Stimulated activated CD8-positive, alpha-beta memory T cell treated with anti-CD3 and anti-CD28 coated beads, Interleukin-2, amount 100 ng/mL, for 1 hour (primary cell): Measurements from ENCODE around the gene CST6.
"Not testable (repeated sequence)": the region's sequence is repeated elsewhere in the genome, so short reads cannot be mapped to it uniquely, and the experiment has no call there.

ENCODE experiments used
- DNase-seq, 2 donors: peaks; one replicate each; pipeline ENCODE4 v3.0.0-alpha.2; 2020; ENCODE audit warnings: low read depth in 2 of 2

CST6 gene

DNA sequence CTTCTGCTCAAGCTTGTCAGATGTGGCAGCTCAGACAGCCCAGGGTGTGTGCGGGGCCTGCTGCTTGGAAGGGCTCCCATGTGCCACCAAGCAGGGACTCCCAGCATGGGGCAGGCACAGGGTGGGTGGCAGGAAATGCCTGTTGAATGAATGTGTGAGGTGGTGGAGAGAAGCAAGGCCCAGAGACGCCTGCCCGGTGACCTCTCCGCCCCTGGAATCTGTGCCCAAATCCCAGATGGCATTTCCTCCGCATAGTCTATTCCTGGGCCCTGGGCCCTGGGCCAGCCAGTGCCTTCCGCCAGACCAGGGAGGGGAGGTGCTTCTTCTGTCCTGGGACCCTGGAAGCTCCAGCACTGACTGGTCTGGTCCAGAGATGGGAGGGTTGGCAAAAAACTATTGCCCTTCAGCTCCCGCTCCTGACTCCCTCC lies 3.7 kb downstream of the CST6 start:
- DNase-seq = no peak

DNA sequence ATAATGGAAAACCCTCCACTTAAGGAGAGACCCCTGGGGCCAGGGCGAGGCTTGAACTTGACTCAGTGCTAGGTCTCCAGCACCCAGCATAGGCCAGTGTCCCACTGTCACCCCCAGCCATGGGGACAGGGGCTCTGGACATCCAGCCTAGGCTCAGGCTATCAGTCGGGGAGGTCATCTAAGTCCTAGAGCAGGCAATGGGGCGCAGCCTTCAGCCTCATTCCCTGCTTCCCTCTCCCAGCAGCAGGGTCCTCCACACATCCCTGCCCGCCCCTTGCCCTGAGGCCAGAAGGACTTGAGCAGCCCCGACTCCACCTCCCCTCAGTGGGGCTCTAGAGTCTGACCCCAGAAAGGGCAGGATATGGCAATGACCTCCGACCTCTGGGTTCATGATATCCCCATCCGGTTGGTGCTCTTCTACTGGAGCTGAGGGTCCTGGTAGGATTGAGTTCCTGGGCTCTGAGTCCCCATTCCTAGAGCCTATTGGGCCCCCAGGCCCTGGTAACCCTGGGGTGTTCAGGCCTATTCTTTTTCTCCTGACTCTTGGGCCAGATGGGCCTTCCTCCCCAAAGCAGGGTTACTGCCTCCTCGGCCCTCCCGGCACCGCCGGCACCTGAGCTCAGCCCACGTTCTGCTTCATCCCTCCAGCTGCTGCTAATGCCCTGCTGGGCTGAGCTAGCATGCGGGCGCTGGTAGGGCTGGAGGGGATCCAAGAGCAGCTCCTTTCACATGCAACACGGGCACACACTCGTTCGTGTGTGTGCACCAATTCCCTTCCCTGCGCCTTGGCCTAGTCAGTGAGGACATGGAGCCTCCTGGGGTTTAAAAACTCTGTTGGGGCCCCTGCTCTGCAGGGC lies 4.4 kb downstream of the CST6 start:
- no peak for DNase-seq

DNA sequence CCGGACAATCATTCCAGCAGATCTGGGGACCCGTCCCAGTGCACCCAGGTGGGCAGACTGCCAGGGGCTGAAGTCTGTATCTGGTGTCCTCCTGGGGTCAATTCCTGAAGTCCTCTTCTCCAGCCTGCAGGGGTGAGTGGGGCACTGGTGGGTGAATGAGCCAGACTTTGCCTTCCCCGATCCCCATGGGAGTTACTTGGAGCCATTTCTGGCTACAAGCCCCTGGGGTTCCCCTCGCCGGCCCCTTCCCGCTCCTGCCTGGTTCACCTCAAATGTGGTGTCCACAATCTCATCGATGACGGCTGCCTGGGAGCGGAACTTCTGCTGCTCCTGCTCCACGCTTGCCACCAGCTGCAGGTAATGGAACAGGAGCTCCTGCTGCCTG lies 5.0 kb downstream of the CST6 start:
- no peak for DNase-seq

DNA sequence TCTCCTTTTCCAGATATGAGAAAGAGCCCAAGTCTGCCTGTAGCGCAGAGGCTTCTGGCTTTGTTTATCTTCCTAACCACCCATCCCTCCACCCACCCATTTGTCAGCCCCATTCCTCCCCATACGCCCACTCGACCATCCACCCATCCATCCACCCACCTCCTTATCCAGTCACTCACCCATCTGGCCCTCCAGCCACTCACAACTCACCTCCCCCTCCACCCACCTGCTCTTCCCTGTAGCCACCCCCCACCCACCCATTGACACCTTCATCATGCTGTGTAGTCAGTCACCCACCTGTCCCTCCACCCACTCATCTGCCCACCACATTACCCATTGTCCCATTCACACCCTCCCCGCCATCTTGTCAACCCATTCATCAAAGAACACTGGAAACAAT lies 5.5 kb downstream of the CST6 start:
- DNase-seq = no peak

DNA sequence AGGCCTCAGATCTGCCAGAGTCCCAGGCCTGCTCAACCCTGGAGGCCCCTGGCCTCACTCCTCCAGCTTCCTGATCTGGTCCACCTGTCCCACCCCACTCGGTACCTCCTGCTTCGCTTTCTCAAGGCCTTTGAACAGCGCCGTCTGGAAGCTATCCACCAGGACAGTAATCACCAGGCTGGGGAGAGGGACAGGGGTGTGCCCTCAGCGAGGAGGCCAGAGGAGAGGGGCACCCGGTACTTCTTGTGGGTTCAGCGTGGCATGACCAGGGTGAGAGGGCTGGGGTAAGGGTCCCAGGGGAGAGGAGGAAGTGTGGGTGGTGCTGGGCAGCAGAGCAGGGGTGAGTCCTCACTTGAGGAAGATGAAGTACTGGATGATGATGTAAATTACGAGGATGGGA lies 8.4 kb downstream of the CST6 start:
- no peak for DNase-seq

DNA sequence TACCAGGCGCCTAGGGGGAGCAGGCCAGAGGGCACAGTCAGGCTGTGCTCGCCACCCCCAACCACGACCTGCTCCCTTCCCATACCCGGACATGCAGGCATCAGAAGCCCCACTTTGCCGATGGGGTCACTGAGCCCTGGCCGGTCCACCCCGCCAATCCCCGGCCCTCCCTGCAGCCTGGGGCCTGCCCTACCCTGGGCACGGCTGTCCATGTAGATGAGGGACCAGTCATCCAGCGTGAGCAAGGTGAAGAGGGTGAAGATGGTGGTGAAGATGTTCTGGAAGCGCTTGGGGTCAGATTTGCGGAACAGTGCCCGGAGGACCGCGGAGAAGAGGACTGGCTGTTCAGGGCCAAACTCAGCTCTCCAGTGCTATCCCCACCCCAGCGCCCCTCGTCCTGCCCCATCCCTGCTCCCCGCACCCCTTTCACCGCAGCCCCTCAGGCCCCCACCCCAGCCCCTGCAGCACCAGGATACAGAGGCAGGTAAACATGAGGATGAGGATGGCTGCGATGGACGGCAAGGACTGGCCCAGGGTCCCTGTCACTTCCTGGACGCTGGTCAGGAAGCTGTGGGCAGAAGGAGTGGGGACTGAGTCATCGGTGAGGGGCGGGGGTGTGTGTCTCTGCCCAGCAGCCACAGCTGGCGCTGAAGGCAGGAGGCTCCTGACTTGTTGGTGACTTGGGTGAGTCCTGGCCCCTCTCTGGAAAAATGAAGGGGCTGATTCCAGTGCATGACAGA lies 9.0 kb downstream of the CST6 start:
- DNase-seq = peak in 1 of 2 donors; percentile 8

DNA sequence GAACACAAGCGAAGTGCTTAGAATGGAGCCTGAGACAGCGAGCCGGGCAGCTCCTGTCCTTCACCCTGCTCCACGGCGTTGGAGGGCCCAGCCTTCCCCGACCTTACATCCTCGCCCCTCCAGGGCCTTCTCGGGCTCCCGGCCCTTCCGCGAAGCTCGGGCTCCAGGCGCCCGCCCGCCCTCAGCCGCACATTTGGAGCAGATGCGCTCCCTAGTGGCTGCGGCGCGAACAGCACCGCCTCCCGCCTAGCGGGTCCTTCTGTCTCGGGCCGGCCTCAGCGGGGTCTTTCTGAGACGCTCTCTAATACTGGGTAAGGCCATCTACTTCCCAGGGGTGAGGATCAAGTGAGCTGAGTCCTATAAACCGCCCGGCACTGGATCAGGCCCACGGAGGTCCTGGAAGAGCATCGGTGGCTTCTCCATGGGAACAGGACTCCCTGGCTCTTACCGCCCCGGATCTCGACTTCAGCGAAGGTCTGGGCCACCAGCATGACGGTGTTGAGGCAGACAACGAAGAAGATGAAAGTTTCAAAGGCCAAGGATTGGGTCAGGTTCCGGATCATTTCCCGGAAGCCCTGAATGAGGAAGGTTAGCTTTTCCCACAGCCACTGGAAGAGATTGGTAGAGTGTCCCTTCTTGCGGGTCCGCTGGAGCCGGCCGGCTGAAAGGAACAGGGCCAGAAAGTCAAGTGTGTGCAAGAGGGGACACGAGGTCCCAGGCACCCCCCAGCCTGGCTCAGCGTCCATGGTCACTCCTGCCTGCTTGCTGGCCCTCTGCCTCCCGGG lies 10.8 kb downstream of the CST6 start:
- DNase-seq = peak; percentile 65 to 67

DNA sequence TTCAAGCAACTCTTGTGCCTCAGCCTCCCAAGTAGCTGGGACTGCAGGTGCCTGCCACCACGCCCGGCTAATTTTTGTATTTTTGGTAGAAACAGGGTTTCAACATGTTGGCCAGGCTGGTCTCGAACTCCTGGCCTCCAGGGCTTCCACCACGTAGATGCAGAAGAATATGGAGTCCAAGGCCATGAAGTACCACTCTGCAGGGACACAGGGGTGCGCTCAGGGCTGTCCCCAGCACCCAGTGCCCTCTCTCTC lies 11.3 kb downstream of the CST6 start:
- not testable (repeated sequence) for DNase-seq

DNA sequence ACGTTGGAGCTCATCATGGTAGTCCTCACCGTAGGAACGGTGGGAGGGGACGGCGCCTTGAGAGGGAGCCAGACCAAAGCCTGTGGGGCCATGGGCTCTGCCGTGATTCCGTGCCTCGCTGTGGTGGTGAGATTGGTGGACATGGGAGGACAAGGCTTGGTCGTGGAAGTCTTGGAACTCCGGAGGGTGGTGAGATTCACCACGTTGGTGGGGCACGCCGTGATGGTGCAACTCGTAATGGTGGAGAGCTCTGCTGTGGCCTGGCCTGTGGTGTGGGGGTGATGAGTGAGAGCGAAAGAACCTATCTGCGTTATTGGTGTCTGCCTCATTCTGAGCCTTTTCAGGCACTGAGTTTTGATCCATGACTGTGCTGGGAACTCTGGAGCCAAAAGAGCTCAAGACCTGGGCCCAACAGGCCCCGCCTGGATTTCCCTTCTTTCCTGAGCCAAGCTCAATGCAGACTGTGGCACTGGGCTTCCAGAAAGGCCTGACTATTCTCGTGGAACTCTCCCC lies 14.3 kb downstream of the CST6 start, which contains the start of gene CATSPER1:
Gene CATSPER1, minus strand, starts transcription at position 463 of the 513 bp plus-strand sequence. Its CDS starts 100 bp downstream, at position 363.
- no peak for DNase-seq

DNA sequence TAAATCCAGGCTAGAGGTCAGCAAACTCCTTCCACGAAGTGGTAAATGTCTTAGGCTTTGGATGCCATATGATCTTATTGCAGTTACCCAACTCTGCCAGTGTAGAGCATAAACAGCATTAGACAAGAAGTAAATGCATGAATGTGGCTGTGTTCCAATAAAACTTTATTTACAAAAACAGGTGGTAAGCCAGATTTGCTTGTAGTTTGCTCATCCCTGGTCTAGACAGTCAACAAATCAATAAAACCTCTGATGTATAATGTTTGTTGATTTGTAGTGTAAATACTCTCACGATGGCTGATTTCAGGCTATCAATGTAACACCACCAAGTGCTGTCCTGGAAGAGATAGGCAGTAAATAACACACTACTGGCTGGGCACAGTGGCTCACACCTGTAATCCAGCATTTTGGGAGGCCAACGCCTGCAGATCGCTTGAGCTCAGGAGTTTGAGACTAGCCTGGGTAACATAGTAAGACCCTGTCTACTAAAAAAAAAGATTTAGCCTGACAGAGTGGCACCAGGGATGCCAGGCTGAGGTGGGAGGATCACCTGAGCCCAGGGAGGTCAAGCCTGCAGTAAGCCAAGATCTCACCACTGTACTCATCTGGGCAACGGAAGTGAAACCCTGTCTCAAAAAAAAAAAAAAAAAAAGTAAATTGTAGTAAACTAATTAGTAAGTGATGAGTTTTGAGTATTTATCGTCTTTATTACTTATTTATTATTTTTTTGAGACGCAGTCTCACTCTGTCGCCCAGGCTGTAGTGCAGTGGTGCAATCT lies 21.3 kb downstream of the CST6 start:
- no peak for DNase-seq

DNA sequence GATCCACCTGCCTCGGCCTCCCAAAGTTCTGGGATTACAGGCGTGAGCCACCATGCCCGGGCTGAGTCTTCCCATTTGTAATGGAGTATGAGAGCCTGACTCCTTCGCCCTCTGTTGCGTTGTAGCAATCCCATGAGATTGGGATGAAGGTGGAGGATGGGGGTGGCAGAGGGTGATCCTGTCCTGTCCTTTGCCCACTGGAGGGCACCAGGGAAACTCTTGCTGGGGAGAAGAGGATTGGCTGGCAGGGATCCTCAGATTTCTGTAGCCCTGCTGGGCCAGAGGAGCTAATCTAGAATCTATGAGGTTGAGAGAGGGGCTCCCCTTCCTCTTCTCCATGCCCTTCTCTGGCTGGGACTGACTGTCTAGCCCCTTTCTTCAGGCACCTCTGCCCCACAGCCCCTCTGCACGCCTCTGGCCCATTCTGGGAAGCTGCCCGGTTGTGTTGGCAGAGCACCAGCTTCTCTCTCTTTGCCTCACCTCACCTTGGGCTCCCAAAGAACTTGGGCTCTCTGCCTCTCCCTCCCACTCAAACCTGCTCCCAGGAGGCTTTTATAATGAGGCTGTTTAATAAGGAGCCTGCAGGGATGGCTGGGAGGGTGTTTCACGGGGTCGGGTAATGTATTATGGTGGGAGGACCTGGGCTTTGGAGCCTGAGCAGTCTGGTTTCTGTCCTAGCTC lies 24.0 kb downstream of the CST6 start:
- no peak for DNase-seq

DNA sequence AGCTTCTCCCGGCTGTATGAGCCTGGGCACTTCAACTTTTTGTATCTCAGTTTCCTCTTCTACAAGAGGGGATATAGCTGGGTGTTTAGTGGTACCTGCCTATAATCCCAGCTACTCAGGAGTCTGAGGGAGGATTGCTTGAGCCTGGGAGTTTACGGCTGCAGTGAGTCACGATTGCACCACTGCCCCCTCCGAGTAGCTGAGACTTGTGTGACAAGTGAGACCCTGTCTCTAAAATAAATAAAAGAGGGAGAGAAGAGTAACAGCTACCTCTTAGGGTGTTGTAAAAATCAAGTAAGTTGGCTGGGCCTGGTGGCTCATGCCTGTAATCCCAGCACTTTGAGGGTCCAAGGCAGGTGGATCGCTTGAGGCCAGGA lies 24.5 kb downstream of the CST6 start:
- no peak for DNase-seq

DNA sequence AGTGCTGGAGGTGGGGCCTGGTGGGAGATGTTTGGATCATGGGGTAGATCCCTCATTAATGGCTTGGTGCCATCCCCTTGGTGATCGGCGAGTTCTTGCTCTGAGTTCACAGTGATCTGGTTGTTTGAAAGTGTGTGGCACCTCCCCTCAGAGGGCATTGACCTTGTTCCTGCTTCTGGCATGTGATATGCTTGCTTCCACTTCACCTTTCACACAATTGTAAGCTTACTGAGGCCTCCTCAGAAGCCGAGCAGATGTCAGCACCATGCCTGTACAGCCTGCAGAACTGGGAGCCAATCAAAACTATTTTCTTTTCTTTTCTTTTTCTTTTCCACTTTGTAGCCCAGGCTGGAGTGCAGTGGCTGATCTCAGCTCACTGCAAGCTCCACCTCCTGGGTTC lies 25.5 kb downstream of the CST6 start:
- DNase-seq = no peak

DNA sequence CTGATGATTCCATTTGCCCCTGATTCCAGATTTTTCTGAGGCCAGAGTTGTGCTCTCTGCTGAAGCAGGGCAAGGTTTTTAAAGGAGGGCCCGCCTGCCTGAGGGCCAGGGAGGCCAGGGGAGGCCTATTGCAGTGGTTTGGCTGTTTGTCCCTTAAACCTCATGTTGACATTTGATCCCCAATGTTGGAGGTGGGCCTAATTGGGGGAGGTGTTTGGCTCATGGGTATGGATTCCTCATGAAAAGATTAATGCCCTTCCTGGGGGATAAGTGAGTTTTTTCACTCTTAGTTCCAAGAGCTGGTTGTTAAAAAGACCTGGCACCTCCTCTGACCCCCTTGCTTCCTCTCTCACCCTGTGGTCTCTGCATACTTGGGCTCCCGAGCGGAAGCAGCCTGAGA lies 28.0 kb downstream of the CST6 start:
- no peak for DNase-seq

DNA sequence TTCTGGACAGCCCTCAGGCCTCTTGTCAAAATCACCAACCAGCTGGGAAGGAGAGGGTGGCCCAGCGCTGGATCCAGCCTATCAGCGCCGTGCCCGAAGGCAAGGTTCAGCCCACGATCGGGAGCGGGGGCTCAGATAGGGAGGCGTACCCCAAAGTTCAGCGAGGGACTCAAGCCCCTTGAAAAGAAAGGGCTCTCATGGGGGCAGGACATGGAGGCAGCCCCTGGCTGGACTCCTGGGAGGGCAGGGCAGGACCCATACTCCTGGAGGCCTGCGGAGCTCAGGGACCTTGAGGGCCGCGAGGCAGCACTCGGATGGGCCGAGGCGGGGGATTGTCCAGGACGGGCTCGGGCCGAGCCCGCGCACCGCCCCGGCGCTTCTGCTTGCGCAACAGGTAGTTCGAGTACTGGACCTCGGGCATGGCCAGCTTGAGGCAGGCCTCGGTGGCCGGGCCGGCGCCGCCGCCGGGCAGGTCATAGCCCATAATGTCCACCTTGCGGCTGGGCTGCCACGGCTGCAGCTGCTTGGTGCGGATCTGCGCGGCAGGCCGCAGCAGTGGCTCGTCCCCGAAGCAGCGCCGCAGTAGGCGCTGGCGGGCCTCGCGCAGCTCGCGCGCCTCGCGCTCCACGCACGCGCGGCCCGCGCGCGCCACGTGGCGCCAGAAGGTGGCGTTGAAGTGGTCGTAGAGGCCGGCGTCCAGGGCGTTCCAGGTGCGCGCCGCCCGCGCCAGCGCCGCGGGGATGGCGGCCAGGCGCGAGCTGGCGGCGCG lies 30.6 kb downstream of the CST6 start:
- no peak for DNase-seq

DNA sequence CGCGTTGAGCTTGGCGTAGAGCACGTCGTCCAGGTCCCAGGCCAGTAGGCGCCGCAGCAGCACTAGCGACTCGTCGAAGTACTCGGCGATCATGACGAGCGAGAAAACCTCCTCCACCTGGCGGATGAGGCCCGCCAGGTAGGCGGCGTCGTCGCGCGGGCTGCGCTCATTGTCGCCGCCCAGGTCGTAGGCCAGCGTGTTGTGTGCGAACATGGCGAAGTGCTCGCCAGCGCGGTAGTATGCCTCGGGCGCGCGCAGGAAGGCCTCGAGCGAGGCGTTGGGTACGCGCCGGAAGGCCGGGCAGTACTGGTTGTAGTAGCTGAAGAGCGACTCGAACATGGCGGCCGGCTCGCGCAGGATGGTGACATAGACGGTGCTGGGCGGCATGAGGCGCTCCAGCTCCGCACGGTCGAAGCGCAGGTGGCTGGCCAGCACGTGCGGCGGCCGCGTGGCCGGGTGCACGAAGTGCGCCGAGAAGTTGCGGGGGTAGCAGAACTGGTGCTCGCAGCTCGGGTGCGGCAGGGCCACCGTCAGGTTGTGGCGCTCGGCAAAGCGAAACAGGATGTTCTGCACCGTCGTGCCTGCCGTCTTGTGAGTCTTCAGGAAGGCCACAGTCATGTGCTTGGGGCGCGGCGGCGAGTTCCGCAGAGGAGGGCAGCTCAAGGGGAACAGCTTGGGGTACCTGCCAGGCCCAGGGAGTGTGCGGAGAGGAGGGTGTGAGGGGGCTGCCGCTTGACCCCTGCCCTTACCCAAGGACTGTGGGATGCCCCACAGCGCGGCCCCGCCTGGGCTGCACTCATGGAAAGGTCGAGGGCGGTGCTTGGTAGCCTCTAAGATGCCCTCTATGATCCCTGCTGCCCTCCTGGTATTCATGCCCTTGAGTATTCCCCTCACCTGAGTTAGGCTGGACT lies 31.4 kb downstream of the CST6 start:
- no peak for DNase-seq

DNA sequence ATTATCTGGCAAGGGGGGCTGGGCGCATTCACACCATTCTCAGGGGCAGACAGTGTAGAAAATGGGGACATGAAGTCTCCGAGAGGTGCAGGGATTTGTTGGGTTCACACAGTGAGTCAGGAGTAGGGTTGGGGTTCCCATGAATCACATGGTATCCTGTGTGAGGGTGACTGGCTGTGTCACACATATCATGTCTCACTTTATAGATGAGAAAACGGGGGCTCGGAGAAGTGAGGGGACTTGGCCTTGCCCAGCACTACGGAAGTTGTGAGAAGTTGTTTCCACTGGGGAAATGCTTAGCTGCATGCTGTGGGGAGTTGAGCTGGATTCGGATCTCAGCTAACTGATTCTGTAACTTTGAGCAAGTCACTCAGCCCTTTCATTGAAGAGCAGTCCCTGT lies 32.9 kb downstream of the CST6 start:
- DNase-seq = no peak

DNA sequence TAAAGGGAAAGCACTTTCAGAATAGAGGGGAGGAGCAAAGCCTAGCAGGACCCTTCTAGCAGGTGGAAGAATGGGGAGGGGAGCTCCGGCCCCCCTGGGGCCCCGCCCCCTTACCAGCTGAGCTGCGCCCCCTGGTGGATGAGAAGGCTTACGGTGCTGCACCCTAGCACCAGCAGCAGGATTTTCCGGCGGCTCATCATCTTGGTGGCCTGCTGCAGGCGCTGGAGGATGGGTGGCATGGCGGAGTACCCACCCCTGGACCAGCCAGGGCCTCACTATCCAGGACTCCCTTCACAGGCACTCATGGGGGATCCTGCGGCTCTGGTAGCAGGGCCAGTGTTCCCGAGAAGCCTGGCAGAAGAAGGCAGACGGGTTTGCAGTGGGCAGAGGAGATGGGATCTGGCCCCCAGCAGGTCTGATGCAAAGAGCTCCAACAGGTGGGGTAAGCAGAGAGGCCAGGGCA lies 33.4 kb downstream of the CST6 start:
- peak; percentile 63 to 75 for DNase-seq

DNA sequence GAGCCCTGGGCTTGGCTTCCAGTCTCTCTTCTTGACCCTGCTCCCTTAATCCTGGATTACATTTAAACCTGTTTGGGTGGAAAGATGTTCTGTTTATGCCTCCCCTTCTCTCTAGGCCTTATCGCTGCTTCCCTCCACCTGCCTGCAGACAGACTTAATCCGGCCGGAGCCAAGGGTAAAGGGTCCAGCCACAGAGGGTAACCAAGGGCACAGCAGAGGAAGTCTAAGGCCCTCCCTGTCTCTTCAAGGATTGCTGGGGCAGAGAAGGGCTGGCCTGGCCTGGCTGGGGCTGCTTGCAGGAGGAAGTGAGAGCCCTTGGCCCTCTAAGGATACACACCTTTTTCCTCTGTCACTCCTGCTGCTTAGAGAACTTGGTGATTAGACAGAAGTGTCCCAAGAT lies 35.1 kb downstream of the CST6 start:
- no peak for DNase-seq
